NCI-H82 treated with DMSO at 0.1 percent for 48 hours (cell line): Measurements from ENCODE around the gene GLIS1.

ENCODE experiments used
- DNase-seq: peaks from one replicate; lab custom pipeline; 2025; ENCODE audit not compliant: unreplicated experiment; lab: John Stamatoyannopoulos, UW

The GLIS1 gene

DNA sequence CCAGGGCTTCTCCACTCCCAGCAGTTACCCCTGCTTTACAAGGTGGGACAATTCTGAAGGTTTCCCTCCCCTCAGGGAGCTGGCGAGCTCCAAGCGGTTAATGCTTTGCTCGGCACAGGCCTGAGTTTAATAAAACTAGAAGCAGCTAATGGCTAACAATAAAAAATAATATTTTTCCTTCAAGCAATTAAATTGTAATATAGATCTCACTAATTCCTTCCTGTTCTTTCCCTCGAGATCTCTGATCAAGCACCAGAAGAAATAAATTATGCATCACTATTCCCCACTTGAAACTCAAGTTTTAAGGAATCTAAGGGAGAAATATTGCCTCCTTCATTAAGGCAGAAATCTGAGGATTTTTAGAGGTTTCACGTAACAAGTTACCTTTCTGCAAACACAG is 42.9 kb downstream of the GLIS1 start:
- DNase-seq, result no peak

DNA sequence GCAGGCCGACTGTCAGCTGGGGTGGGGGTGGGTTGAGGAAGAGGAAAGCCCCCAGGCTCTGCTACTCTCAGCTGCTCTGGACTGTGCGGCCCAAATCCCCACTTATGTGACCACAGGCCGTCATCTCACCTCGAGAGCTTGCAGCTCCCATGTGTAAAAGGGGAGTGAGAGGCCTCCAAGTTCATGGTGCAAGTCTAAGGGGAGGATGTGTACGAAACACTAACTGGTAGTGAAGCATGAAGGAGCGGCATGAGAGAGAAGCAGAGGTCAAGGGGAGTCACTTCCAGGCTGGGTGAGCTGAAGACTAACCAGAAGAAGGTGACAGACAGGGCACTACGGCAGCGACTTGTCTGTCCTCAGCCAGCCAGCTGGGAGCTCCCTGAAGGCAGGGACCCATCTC is 43.8 kb downstream of the GLIS1 start:
- DNase-seq, result no peak

DNA sequence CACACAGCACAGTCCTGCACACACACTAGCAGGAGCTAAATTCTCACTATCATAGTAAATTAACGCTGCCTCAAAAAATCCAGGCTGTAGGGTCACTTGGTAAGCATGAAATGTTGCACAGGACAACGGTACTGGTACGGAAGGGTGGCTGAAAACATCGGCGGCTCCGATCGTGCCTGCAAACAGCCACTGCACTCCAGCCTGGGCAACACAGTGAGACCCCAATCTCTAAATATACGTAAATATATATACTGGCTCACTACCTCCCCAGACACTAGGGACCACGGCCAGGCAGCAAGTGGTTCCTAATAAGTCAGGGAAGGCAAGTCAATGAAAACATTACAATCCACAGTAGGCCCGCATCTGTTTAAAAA is 44.3 kb downstream of the GLIS1 start:
- no peak for DNase-seq

DNA sequence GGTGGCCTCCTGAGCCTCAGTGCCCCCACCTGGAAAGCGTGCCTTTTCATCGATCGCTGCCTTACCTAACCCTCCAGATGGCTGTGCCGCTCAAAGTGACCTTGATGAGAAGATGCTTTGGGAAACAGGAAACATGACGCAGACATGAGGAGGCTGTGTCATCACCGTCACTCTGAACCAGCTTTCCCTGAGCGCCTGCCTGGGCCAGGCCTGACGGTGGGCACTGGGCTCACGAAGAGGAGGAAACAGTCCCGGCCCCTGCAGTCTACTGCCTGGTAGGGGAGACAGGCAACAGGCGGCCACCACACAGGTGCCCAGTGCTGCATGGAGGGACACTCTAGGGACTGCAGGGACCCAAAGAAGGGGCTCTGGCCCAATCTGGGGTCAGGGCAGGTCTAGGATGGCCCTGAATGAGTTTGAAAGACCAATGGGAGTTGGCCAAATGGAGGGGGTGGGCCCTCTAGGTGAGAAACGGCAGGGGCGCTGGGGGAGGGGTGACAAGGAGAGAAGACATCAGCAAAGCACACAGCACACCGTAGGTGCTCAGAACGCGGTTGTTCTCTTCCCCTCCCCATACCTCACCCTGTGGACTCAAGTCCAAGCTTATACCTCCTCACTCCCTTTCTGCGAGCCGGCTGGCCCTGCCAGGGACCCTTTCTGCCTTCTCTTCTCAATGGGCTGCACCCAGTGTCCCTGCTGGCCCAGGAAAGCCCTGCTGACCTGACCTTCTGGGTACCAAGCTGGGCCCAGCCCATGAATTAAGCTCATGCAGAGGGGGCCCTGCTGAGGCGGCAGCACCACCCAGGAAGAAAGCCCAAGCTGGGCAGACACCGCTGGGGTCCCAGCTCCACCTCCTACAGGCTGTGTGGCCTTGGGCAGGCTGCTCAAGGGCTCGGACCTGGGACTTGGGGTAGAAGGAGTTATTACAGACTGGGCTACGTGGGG is 44.9 kb downstream of the GLIS1 start:
- DNase-seq, result no peak

DNA sequence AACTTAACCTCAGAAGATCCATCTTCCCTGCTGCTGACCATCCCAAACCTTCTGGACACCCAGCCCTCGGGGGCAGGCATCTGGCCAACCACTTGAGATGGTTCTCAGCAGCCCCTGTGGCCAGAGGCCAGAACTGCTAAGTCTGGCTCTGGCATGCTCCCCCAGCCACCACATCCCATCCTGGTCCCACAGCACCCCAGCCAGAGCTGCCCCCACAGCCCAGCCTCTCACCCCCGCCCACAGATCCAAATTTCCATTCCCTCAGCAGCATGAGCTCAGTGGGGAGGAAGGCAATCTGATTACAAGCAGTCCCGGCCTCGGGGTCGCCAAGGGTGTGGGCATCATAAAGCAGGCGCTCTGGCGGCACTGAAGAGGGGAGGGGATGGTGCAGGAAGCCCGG is 45.6 kb downstream of the GLIS1 start:
- DNase-seq, result no peak

DNA sequence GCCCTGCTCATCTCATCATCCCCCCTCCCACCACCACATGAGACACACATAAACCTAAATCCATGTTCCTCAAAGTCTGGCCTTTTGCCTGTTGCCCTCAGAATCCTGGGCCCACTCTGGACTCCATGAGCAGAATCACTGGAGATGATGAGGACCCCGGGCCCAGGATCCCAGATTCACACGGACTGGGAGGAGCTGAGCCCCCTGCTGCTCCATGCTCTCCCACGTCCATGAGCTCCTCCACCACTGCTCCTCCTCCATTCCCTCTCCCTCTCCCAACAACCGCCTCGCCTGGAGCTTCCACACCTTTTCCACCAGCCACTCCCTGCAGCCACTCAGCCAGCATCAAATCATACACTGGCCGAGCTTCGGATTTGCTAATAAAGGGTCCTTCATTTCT is 47.6 kb downstream of the GLIS1 start:
- DNase-seq, result no peak

DNA sequence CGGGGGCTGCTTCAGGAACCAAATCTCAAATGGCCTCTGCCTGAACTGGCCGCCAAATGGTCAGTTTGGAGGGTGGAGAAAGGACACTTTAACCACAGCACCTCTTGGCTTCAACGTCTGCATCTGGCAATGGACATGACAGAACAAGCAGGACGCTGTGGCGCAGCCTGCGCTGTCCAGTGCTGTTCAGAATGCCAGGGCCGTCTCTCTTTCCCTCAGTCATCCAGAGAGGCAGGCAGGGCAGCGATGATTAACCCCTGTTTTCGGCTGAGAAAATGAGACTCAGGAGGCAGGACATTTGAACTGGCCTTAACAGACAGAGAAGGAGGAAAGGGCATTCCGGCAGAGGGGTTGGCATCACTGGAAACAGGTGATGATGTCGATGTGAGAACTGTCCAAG is 48.6 kb downstream of the GLIS1 start:
- DNase-seq, result no peak

DNA sequence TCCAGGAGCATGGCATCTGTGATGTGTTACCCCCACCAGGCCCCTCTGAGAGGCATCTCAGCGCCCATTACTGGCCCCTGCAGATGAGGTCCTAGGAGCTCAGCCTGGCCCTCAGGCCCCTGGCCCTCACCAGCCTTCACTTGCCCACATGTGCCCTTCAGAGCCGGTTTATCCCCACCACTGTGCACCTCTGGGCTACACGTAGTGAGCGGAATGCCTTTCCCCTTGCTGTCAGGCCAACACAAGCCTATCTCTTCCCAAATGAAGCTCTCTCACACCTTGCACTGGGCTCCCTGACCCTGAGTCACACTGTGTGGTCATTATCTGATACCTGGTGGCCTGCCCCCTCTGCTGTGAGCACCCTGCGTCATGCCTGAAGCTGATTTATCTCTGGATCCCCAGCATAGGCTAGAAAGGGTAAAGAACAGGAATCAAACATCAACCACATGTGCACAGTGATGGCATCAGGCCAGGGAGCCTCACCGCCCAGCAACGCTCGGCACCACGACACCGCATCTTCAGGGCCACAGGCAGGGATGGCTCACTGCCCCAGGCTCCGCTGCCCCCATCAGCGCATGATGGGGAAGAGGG is 49.1 kb downstream of the GLIS1 start:
- no peak for DNase-seq

DNA sequence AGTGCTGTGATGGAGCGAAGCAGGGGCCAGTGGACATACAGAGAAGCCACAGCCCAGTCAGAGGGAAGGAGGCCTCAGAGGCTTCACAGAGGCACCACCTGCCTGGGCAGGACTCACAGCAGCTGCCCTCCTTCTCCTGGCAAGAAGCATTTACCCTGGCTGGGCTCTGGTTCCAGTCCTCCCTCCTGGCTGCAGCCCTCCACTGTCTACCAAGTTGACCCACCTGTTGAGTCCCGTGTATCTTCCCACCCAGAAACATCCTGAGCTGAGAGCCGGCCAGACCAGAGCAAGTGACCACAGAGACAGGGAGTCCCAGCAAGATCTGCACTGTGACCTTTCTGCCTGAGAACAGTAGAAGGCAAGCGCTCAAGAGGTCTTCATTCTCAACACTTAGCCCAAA is 49.7 kb downstream of the GLIS1 start:
- no peak for DNase-seq

DNA sequence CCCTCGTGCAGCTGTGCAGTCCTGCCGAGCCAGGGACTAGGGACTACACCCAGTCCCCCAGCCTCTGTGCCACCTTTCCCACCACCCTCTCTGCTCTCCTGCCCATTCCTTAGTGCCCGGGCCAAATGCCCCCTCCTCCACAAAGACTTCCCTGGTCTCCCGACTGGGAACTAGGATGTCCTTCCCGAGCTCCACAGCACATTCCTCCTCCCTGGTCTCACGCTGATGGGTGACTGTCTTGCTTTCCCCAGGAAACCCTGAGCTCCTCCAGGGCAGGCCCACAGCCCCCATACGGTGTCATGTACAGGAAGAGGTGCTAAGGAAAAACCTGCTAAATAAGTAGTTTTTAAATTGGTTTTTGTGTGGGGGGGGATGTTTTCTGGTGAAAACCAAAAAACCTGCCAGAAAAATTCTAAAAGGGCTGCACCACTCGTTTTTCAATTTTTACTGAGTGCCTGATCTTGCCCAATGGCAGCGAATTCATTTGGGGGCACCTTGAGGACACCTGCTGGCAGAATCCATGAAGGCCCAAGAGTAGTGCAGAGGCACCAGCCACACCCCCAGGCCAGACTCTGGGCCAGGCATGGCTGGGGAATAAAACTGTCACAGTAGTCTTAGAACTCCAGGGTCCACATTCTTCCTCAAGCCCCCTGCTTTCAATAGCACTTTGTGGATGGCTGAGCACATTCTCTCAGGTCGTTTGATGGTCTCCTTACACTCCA is 50.4 kb downstream of the GLIS1 start:
- DNase-seq, result no peak

DNA sequence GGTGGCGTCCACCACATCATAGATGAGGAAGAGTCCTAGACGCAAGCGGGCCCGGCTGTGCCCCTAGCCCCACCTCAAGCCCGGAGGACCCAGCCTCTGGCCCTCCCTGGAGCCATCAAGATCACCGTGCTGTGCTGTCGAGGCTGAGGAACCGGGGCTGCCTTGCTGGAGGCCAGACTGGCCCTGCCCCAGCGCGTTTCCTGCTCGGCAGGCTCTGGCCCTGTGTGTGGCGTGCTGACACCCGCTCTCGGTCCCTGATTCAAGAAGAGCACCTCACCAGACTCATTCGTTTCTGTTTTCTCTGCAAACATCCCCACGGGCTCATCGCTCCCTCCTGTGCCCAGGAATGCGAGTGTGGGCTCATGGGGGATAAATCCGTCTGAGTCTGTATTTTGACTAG is 51.1 kb downstream of the GLIS1 start:
- DNase-seq, result no peak

DNA sequence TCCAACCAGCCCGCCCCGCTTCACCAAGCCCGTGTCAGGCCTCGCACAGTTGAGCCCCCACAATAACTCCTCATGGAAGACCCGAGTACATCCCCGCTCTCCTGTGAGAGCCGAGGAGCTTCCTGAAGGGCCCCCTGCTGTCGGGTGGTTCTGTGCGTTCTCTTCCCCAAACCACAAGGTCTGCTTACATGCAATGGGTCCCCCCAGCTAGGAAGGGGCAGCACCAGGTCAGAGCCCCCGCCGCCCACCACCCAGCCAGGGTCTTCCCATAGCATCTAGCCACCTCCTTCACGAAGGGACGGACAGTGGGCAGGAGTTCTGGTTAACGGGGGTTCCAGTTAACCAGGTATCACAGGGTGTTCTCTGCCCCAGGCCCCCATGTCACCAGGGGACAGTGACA is 51.5 kb downstream of the GLIS1 start:
- DNase-seq, result no peak

DNA sequence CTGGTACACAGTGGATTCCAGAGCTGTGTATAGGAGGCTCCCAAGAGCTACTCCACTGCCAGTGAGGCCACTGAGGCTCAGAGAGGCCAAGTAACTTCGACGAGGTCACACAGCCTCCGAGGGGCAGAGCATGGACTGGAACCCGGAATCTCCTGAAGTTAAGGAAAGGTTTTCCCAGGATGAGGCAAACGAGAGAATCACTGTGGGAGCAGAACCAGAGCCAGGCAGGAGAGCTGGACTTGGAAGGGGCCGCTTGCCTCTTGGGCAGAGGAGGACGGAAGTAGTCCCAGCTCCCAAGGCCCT is 52.0 kb downstream of the GLIS1 start:
- DNase-seq, result no peak

DNA sequence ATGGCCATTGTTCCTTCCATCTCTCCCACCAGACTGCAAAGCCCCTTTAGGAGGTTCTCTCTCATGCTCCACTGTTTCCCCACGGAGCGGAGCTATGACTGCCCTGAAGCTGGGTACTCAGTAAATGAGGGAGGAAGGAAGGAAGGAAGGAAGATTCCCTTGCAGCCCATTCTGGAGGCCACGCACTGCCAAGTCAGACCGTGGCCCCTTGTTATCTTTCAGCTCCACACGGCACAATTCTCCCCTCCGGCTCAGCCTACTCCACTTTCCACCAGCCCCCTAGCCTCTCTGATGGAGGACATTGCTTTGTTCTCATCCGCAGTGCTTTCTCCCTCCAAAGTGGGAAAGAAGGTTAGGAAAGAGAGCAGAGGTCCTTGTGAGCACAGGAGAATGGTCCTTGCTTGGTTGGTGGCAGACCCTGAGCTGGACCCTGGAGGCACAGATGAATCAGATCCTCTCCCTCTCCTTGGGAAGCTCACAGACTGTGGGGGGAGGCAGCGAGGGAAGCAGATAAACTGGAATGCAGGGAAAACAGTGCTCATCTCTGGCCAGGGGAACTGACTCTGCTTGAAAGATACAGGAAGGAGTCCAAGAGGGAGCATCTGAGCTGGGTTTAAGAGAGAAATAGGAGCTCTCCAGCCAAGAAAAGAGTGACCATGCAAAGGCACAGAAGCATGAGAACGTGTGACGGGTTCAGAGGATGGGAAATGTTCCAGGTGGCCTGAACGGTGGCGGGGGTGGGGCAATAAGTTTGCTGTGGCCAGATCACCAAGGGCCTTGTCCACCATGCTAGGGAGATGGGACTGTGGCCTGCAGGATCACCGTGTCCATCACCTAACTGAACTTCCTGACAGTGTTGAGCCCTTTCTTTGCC is 52.6 kb downstream of the GLIS1 start:
- DNase-seq, result no peak

DNA sequence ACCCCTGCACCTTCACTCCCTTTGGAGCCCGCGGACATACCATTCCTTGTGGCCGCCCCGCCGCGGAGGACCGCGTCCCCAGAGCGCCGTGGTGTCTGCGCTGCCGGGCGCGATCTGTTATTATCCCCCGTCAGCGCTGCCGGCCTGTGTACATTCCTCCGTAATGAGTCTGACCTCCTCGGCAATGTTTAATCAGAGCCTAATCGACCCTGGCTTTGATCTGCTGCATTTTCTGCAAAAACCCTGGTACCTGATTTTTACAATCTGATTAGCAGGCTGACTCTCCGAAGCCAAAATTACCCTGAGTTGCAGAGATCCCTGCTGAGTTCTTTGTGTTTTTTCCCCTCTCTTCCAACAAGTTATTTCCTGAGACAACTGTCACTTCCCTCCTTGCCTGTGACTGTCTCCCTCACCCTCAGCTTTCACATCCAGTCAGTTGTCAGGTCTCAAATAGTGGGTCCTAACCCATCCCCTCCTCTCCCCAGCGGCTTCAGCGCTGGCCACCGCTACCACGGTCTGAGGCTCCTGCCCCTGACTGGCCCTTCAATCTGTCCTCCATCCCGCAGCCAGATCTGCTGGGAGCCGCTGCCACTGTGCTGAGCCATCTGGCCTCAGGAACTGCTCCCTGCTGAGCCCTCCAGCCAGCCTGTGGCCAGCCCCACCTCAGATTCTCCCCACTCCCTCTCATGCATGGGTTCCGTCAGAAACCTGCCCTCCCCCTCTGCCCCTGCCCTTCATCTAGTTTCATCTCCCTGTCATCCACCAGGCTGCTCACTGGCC is 53.5 kb downstream of the GLIS1 start:
- no peak for DNase-seq

DNA sequence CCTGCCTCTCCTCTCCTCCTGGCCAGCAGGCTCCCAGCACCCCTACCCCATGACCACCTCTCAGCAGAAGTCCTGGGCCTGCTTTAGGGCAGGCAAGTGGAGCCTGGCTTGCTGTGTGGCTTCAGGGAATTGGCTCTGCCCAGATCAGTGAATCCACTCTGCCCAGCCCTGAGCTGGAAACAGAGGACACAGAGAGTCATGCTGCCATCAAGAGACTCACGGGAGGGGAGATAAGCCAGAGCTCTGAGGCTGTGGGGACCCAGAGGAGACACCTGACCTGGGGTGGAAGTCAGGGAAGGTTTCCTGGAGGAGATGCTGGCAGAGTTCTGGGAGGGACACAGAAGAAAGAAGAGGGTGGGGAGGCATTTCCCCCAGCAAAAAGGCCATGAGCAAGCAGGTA is 54.2 kb downstream of the GLIS1 start:
- DNase-seq, result no peak

DNA sequence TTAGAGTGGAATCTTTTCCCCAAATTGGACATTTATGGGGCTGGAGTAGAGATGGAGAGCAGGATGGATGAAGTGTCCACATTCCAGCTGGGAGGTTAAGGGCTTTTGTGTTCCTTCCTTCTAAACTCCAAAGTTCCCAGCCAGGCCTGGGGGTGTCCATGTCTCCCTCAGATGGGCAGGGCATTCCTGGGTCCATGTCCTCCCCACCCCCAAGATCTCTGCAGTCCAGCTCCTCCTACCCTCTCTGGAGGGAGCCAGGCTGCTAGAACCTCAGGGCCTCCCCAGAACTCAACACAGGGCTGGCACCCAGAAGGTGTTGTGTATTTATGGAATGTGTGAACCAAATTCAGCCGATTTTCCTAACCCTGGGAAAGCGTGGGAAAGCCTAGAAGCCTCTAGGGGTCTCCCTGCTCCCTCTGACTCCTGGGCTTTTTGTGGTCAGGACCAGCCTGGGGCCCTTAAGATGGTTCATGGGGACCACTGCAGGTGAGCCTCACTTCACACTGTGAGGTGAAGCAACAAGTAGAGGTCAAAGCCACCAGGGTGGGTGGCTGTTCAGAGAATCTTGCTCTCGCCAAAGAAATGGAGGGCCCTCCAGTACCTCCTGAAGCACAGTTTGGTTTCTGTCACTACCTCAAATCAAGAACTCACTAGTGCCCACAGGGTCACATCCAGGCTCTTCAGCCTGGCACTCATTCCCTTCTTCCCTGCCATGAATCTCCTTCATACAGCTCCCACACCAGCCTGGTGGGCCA is 54.8 kb downstream of the GLIS1 start:
- no peak for DNase-seq

DNA sequence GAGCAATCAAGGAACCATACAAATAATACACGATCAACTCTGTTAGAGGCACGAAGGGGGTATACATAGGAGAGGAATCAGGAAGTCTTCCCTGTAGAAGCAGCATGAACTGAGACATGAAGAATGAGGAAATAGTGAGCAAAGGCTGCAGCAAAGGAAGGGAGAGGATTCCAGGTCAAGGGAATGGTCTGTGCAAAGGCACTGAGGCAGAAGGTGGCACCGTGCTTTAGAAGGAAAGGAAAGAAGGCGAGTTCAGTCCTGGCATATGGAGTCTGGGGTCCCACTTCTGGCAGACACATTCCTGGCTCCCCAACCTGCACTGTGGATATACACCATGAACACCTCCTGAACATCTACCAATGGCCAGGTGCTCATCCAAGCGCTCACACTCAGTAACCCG is 56.1 kb downstream of the GLIS1 start:
- DNase-seq, result no peak

DNA sequence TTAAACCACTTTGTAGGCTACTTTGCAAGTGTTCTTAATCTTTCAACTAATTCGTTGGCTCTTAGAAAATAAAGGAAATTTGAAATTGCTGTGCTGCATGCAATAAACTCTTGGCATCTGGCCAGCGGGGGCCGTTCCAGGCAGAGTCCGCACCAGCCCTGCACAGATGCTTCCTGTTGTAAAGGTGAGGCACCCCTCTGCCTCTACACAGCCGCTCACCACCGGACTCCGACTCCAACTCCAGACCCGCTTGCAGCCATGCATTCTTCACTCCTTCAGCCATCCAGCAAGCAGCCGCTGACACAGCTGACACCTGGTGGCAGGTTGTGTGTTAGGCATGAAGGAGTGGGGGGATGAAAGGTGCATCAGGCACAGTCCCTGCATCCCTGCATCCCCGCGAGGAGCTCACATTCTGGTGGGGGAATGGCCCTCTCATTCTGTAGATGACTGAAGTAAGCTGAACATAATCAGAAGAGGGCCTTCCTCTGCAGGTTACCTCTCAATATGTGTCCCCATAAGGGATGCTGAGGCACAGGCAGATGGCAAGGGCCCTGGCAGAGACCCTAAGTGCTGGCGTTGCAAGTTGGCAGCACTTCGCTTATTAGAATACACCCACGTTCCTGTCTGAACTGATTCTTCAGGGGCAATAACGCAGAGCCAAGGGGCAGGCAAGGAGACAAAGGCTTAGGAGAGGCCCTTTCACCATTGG is 56.8 kb downstream of the GLIS1 start:
- peak; percentile 59 for DNase-seq
